Neuronal stem cell (in vitro differentiated cells): ENCODE measurements around the gene CFTR.

Source experiments
- DNase-seq: peaks from one replicate; pipeline ENCODE4 v3.0.0-alpha.2; 2013; ENCODE audit warnings: low spot score
- H2AFZ ChIP-seq: one replicate; pipeline ENCODE4 v1.6.1; 2013; ENCODE audit warnings: mild to moderate bottlenecking, low read length, inconsistent platforms
- H2AK5ac ChIP-seq: 2 replicates; pipeline ENCODE4 v1.6.1; 2013; ENCODE audit warnings: low read depth, mild to moderate bottlenecking, inconsistent platforms, low read length, moderate library complexity, mixed read lengths
- H2BK120ac ChIP-seq: 2 replicates; pipeline ENCODE4 v1.6.1; 2013; ENCODE audit warnings: low read depth, mild to moderate bottlenecking, inconsistent platforms, low read length, moderate library complexity, mixed read lengths
- H2BK12ac ChIP-seq: one replicate; pipeline ENCODE4 v1.6.1; 2013; ENCODE audit warnings: low read length, inconsistent platforms
- H2BK15ac ChIP-seq: 2 replicates; pipeline ENCODE4 v1.6.1; 2013; ENCODE audit warnings: mild to moderate bottlenecking, low read length, inconsistent platforms, mixed read lengths
- H2BK5ac ChIP-seq: one replicate; pipeline ENCODE4 v1.6.1; 2013; ENCODE audit warnings: inconsistent platforms, mild to moderate bottlenecking, low read length, moderate library complexity
- H3K14ac ChIP-seq: one replicate; pipeline ENCODE4 v1.6.1; 2013; ENCODE audit warnings: low read length, inconsistent platforms
- H3K18ac ChIP-seq: 2 replicates; pipeline ENCODE4 v1.6.1; 2013; ENCODE audit warnings: low read length, inconsistent platforms
- H3K23ac ChIP-seq: 2 replicates; pipeline ENCODE4 v1.6.1; 2013; ENCODE audit warnings: low read depth, mild to moderate bottlenecking, mixed read lengths, low read length, inconsistent platforms; ENCODE audit not compliant: poor library complexity
- H3K27ac ChIP-seq: replicated peaks from 3 replicates; pipeline ENCODE4 v1.5.1; 2013; ENCODE audit warnings: low read length, inconsistent platforms
- H3K27me3 ChIP-seq, 3 experiments: 2 replicates each; pipeline ENCODE4 v1.6.1; 2013; ENCODE audit warnings: low read length in 3 of 3, mild to moderate bottlenecking in 2 of 3, inconsistent platforms in 1 of 3, low read depth in 1 of 3, mixed read lengths in 1 of 3, moderate library complexity in 1 of 3; ENCODE audit not compliant: control insufficient read depth in 3 of 3, insufficient read depth in 3 of 3
- H3K36me3 ChIP-seq, 2 donors: replicated peaks in 1 of 2; 2 replicates each; pipeline ENCODE4 v1.6.1; 2013; ENCODE audit warnings: low read length in 2 of 2; ENCODE audit not compliant: control insufficient read depth in 2 of 2, insufficient read depth in 2 of 2
- H3K4ac ChIP-seq: 2 replicates; pipeline ENCODE4 v1.6.1; 2013; ENCODE audit warnings: inconsistent platforms, mild to moderate bottlenecking, low read length, moderate library complexity
- H3K4me1 ChIP-seq, 2 donors: 1 replicate in 1 of 2; 2 replicates in 1 of 2; pipeline ENCODE4 v1.6.1; 2013; ENCODE audit warnings: low read length in 2 of 2, low read depth in 1 of 2; ENCODE audit not compliant: control insufficient read depth in 2 of 2, insufficient read depth in 1 of 2
- H3K4me2 ChIP-seq: one replicate; pipeline ENCODE4 v1.6.1; 2013; ENCODE audit warnings: mild to moderate bottlenecking, low read length, inconsistent platforms; ENCODE audit not compliant: insufficient read depth, poor library complexity, severe bottlenecking
- H3K4me3 ChIP-seq, 2 donors: 2 replicates each; pipeline ENCODE4 v1.5.1; 2013; ENCODE audit warnings: low read length in 2 of 2, mild to moderate bottlenecking in 2 of 2, inconsistent platforms in 1 of 2, moderate library complexity in 1 of 2
- H3K79me1 ChIP-seq: one replicate; pipeline ENCODE4 v1.6.1; 2013; ENCODE audit warnings: low read depth, mild to moderate bottlenecking, inconsistent platforms, low read length, moderate library complexity
- H3K9ac ChIP-seq: one replicate; pipeline ENCODE4 v1.6.1; 2013; ENCODE audit warnings: mild to moderate bottlenecking, low read depth, low read length, inconsistent platforms; ENCODE audit not compliant: poor library complexity
- H3K9me3 ChIP-seq, 2 donors: replicated peaks in 1 of 2; 2 replicates each; pipeline versions ENCODE3 to v1.6.1; 2013; ENCODE audit warnings: low read length in 2 of 2, mild to moderate bottlenecking in 2 of 2, inconsistent platforms in 1 of 2, low read depth in 1 of 2, mixed read lengths in 1 of 2, moderate library complexity in 1 of 2; ENCODE audit not compliant: control insufficient read depth in 2 of 2, insufficient read depth in 1 of 2
- H4K8ac ChIP-seq: one replicate; pipeline ENCODE4 v1.6.1; 2013; ENCODE audit warnings: low read depth, mild to moderate bottlenecking, inconsistent platforms, low read length, moderate library complexity
- H4K91ac ChIP-seq: one replicate; pipeline ENCODE4 v1.6.1; 2013; ENCODE audit warnings: low read length, low read depth, mild to moderate bottlenecking, inconsistent platforms; ENCODE audit not compliant: poor library complexity
- WGBS, 2 donors: extraction: QIAGEN DNeasy Blood & Tissue Kit; methylation state at CpG; one replicate each; pipeline ENCODE4 v1.1.7; 2013; ENCODE audit warnings: missing lambda C conversion rate in 2 of 2, mixed read lengths in 1 of 2; ENCODE audit not compliant: insufficient read length in 2 of 2, insufficient replicate concordance in 1 of 2; ENCODE audit errors: extremely low coverage in 2 of 2; 5-methylcytosine and 5-hydroxymethylcytosine counted together

The CFTR gene

DNA sequence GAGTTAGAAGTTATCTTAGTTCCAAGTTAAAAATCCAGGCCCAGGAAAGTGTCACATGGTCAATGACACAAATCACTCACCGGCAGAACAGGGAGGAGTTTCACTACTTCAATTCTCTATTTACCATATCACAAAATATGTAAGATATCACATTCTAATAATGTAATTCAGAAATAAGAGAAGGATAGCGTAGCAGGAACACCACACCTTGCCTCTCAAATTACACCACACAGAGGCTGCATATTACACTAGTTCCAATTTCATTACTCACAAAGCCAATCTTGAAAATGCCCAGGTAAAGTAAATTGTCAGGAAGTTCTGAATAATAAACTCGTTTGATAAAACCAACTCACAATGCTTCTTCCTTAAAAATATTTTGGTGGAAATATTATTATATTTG lies 224.2 kb downstream of the CFTR start:
- Histone ChIP-seq H4K91ac (no peak overlapping the region), H3K14ac (no peak overlapping the region), H2AK5ac (no peak overlapping the region), H2AFZ (no peak overlapping the region), H2BK120ac (no peak overlapping the region), H3K9me3 (no peaks in the 10 kb centered on the region), H2BK15ac (no peak overlapping the region), H3K23ac (no peak overlapping the region), H3K79me1 (no peaks in the 10 kb centered on the region), H3K27me3 (no peaks in the 10 kb centered on the region), H2BK5ac (no peak overlapping the region), H3K36me3 (no peaks in the 10 kb centered on the region), H3K4me2 (no peak overlapping the region), H2BK12ac (no peak overlapping the region), H4K8ac (no peak overlapping the region), H3K4me1 (no peaks in the 10 kb centered on the region), H3K9ac (no peak overlapping the region), H3K4ac (no peak overlapping the region), H3K4me3 (no peak overlapping the region), H3K18ac (no peak overlapping the region), H3K27ac (no peak overlapping the region)
- WGBS, 2 donors: no CpG with 5 or more reads among the region's 3 CpGs
- DNase-seq: no peak

GRCh38 chr7:117705630-117706029 lies 225.8 kb downstream of the CFTR start:
- H2BK5ac ChIP-seq: no peak overlapping the region
- no peak overlapping the region for H3K18ac ChIP-seq
- no peaks in the 10 kb centered on the region for H3K9me3 ChIP-seq
- no peak overlapping the region for H3K4me3 ChIP-seq
- H3K4me1 ChIP-seq: no peaks in the 10 kb centered on the region
- no peaks in the 10 kb centered on the region for H3K27me3 ChIP-seq
- no CpG with 5 or more reads among the region's 4 CpGs for WGBS, 2 donors
- no peak overlapping the region for H2BK12ac ChIP-seq
- no peak overlapping the region for H3K23ac ChIP-seq
- H2BK15ac ChIP-seq: no peak overlapping the region
- no peak for DNase-seq
- H4K91ac ChIP-seq: no peak overlapping the region
- H3K14ac ChIP-seq: no peak overlapping the region
- no peak overlapping the region for H3K4ac ChIP-seq
- no peaks in the 10 kb centered on the region for H3K36me3 ChIP-seq
- no peak overlapping the region for H2BK120ac ChIP-seq
- no peak overlapping the region for H4K8ac ChIP-seq
- no peaks in the 10 kb centered on the region for H3K79me1 ChIP-seq
- H2AFZ ChIP-seq: no peak overlapping the region
- H2AK5ac ChIP-seq: no peak overlapping the region
- no peak overlapping the region for H3K4me2 ChIP-seq
- H3K27ac ChIP-seq: no peak overlapping the region
- H3K9ac ChIP-seq: no peak overlapping the region

GRCh38 chr7:117706210-117706609 lies 226.4 kb downstream of the CFTR start:
- Histone ChIP-seq H3K36me3 (no peaks in the 10 kb centered on the region), H2AFZ (no peak overlapping the region), H3K4me2 (no peak overlapping the region), H2AK5ac (no peak overlapping the region), H2BK15ac (no peak overlapping the region), H3K9ac (no peak overlapping the region), H3K4me1 (no peaks in the 10 kb centered on the region), H2BK120ac (no peak overlapping the region), H2BK5ac (no peak overlapping the region), H3K79me1 (no peaks in the 10 kb centered on the region), H3K9me3 (no peaks in the 10 kb centered on the region), H2BK12ac (no peak overlapping the region), H3K27ac (no peak overlapping the region), H4K91ac (no peak overlapping the region), H3K14ac (no peak overlapping the region), H4K8ac (no peak overlapping the region), H3K4ac (no peak overlapping the region), H3K27me3 (no peaks in the 10 kb centered on the region), H3K23ac (no peak overlapping the region), H3K18ac (no peak overlapping the region), H3K4me3 (no peak overlapping the region)
- no CpG with 5 or more reads among the region's 2 CpGs for WGBS, 2 donors
- DNase-seq: no peak

- H3K79me1 ChIP-seq: no peaks in the 10 kb centered on the region
- H3K9ac ChIP-seq: no peak overlapping the region
- no peak overlapping the region for H4K8ac ChIP-seq
- no peak overlapping the region for H2BK15ac ChIP-seq
- no peak overlapping the region for H3K4me2 ChIP-seq
- no peak overlapping the region for H3K14ac ChIP-seq
- H2AK5ac ChIP-seq: no peak overlapping the region
- H3K23ac ChIP-seq: no peak overlapping the region
- H3K4me3 ChIP-seq: no peak overlapping the region
- H4K91ac ChIP-seq: no peak overlapping the region
- H3K27me3 ChIP-seq: no peaks in the 10 kb centered on the region
- H3K4me1 ChIP-seq: no peaks in the 10 kb centered on the region
- H3K27ac ChIP-seq: no peak overlapping the region
- DNase-seq: no peak
- H3K9me3 ChIP-seq: no peaks in the 10 kb centered on the region
- H2AFZ ChIP-seq: no peak overlapping the region
- no peak overlapping the region for H3K18ac ChIP-seq
- H2BK120ac ChIP-seq: no peak overlapping the region
- H2BK12ac ChIP-seq: no peak overlapping the region
- no peak overlapping the region for H2BK5ac ChIP-seq
- H3K4ac ChIP-seq: no peak overlapping the region
- H3K36me3 ChIP-seq: no peaks in the 10 kb centered on the region
Measured at GRCh38 chr7:117707080-117707479, 227.3 kb downstream of the CFTR start.
